ENCODE measurements around the gene OSTM1.

DNA sequence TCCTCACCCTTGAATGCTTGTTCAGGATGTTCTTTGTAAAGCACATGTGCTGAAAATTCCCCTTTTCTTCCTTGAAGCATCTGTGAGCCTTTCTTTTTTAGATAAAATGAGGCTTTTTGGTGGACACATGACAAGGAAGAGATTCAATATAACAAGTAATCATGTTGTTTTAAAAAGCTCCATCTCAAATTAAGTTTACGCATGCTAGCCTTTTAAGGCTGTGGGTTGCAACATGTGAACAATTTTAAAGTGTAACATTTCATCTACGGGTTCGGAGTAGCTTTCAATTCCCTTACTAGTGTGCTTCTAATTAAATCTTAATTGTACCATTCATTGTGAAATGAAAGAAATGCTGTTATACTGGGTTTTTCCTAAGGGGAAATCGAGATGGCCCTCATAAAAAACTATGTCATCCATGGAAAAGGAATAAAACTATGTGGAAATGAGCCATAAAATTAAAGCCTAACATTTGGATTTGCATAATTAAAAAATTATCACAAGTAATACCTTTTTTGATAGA, 19.3 kb upstream of the OSTM1 start:
- TF ChIP-seq GATA2 (IDR thresholded peaks at IDR 0.05; ENCODE audit: low read depth, low read length) (no peak), GATA3 (IDR thresholded peaks at IDR 0.05; ENCODE audit: low read depth, low read length) (no peak)

All from SH-SY5Y (cell line).